HCT116 (cell line): Measurements from ENCODE around the gene NME2.

Source experiments
- ATF3 ChIP-seq: IDR thresholded peaks from 2 replicates; pipeline ENCODE4 v1.6.1; 2012
- CBX3 ChIP-seq: IDR thresholded peaks from 2 replicates; pipeline ENCODE4 v1.6.1; 2012; ENCODE audit warnings: low read depth
- CEBPB ChIP-seq: IDR thresholded peaks from 2 replicates; pipeline ENCODE4 v1.6.1; 2012; ENCODE audit warnings: low read depth
- CTCF ChIP-seq, 3 experiments: fragments of 200-600 bp in 1 of 3; sonication (generic) in 1 of 3; IDR thresholded peaks in 2 of 3; conservative IDR thresholded peaks in 1 of 3; 2 replicates each; pipeline ENCODE4 v1.5.1; 2012 to 2017; ENCODE audit warnings: low read depth in 2 of 3, low read length in 2 of 3, antibody characterized with exemption in 1 of 3, borderline replicate concordance in 1 of 3, control low read depth in 1 of 3, mild to moderate bottlenecking in 1 of 3, mixed read lengths in 1 of 3, mixed run types in 1 of 3, moderate library complexity in 1 of 3; ENCODE audit not compliant: insufficient read depth in 1 of 3
- EGR1 ChIP-seq: IDR thresholded peaks from 2 replicates; pipeline ENCODE4 v1.6.1; 2012; ENCODE audit warnings: low read depth
- POLR2A ChIP-seq: IDR thresholded peaks from 2 replicates; pipeline ENCODE4 v1.7.0; 2011; ENCODE audit warnings: borderline replicate concordance; ENCODE audit not compliant: insufficient read depth, insufficient read length; ENCODE audit errors: extremely low read depth
- POLR2AphosphoS5 ChIP-seq: IDR thresholded peaks from 2 replicates; pipeline ENCODE4 v1.6.1; 2011; ENCODE audit warnings: mild to moderate bottlenecking, low read depth, low read length, moderate library complexity
- REST ChIP-seq: IDR thresholded peaks from 2 replicates; pipeline ENCODE4 v1.6.1; 2012; ENCODE audit warnings: low read depth

- TF ChIP-seq POLR2AphosphoS5, result no peak
- TF ChIP-seq CTCF (IDR thresholded peaks at IDR 0.05 in 2 of 3, conservative IDR thresholded peaks at IDR 0.05 in 1 of 3; ENCODE audit: borderline replicate concordance in 1 of 3, insufficient read depth in 1 of 3, low read depth in 2 of 3, low read length in 2 of 3), result no peak
- TF ChIP-seq REST, result no peak
- no peak for TF ChIP-seq CEBPB
- no peak for TF ChIP-seq EGR1
- TF ChIP-seq ATF3, result no peak
- TF ChIP-seq CBX3, result no peak
- no peak for TF ChIP-seq POLR2A
These were observed 21.8 kb upstream of the NME2 start for GRCh38 chr17:51144266-51145022.
